HG03378 (cell line): ENCODE data around the gene RAB40C.

Source experiments
- ATAC-seq: cut with Tn5 transposase; IDR thresholded peaks from one replicate; pipeline ENCODE4 v1.9.1; 2021; ENCODE audit warnings: mild to moderate bottlenecking, moderate library complexity; ENCODE audit not compliant: unreplicated experiment

The RAB40C gene, protein sequence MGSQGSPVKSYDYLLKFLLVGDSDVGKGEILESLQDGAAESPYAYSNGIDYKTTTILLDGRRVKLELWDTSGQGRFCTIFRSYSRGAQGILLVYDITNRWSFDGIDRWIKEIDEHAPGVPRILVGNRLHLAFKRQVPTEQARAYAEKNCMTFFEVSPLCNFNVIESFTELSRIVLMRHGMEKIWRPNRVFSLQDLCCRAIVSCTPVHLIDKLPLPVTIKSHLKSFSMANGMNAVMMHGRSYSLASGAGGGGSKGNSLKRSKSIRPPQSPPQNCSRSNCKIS

DNA sequence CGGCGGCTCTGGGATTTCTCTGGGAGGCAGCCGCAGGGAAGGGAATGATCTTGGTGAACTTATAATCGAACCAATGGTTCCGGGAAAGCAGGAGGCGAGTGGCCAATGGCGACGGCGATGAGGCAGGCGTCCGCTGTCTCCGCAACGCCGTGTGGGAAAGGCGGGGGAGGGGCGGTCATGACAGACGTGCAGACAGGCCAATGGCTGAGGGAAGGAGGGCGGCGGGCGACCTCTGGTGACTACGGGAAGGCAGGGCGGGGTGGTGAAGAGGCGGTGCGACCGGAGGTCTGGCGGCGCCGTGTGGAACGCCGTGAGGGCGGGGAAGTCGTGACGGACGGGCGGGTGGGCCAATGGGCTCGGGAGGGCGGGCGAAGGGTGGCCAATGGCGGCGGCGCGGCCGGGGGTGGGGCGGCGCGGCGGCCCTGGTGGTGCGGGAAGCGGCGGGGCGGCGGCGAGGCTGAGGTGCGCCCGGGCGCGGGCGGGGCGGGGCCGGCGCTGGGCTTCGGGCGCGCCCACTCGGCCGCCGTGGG is at the start of gene RAB40C:
RAB40C (plus strand) TSS at position 409 of the 530 bp plus-strand sequence. CDS start 226 bp downstream, outside the sequence.
- peak; percentile 65 for ATAC-seq

DNA sequence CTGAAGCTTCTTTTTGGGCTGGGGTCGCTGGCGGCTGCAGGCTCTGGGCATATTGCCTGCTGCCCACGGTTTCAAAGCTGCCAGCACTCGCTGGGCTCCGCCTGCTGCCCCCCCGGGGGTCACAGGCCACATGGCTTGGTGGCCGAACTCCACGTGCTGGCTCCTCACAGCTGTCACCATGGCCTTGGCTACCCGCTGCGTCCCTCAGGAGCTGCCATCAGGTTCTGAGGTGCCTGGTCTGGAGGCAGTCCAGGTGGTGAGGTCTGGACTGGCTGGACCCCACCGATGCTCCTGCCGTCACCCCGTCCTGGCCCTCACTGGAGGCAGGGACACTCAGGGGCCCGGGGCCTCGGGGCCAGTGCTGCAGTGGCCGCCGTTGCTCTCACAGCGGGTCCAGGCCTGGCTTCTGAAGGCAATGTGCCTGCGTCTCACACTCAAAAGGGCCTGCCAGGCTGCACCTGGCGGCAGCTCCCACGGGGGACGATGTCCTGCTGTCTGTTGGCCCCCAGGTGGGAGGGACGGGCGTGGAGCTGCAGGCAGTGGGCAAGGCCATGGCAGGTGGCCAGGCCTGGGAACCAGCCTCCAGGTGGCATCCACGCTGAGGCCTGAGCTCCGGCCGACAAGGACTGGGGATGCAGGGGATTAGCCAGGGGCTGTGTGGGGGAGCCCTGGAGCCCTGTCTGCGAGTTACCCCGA is 49.1 kb upstream of the RAB40C start:
- no peak for ATAC-seq

DNA sequence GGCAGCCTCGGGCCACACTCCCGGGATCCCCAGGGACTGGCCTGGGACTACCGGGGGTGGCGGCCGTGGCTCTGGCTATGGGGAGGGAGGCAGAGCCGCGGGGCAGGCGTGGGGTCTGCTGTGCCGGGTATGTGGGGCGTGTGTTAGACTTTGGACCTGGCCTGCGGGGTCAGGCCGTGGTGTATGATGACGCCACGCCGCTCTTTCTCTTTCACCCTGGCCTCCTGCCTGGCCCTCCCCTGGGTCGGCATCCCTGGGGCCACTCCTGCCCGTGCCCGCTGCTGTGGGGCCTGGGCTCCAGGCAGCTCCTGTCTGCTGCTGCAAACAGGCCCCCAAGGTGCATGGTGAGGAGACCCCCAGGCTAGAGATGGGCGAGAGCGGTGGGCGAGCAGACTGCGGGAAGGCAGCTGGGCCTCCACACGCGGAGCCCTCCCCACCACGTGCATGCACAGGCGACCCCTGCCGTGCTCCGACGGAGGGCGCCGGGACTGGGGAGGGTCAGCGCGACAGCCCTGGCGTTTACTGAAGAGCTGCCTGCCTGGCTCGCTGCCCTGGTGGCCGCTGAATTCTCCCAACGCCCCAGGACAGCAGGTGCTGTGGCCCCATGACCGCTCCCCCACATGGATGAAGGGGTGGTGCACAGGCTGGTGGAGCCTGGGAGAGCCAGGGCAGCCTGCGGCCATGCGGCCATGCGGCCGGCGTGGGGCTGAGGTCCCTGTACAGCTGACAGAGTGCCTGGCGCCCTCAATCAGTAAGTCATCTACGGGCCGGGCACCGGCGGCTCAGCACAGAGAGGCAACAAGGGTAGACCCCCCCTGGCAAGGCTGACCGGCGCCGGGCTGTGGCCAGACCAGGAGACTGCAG is 46.3 kb upstream of the RAB40C start:
- ATAC-seq, result no peak

DNA sequence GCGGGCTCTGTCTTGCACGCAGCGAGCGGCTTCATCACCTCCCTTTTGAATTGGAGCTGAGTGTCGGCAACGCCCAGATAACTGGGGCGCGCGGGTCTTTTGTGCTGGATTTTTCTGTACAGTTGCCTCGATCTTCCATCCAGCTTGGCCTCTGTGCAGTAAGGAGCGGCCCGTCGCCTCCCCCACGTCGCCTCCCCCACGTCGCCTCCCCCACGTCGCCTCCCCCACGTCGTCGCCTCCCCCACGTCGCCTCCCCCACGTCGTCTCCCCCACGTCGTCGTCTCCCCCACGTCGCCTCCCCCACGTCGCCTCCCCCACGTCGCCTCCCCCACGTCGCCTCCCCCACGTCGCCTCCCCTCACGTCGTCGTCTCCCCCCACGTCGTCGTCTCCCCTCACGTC is 45.3 kb upstream of the RAB40C start:
- no peak for ATAC-seq

DNA sequence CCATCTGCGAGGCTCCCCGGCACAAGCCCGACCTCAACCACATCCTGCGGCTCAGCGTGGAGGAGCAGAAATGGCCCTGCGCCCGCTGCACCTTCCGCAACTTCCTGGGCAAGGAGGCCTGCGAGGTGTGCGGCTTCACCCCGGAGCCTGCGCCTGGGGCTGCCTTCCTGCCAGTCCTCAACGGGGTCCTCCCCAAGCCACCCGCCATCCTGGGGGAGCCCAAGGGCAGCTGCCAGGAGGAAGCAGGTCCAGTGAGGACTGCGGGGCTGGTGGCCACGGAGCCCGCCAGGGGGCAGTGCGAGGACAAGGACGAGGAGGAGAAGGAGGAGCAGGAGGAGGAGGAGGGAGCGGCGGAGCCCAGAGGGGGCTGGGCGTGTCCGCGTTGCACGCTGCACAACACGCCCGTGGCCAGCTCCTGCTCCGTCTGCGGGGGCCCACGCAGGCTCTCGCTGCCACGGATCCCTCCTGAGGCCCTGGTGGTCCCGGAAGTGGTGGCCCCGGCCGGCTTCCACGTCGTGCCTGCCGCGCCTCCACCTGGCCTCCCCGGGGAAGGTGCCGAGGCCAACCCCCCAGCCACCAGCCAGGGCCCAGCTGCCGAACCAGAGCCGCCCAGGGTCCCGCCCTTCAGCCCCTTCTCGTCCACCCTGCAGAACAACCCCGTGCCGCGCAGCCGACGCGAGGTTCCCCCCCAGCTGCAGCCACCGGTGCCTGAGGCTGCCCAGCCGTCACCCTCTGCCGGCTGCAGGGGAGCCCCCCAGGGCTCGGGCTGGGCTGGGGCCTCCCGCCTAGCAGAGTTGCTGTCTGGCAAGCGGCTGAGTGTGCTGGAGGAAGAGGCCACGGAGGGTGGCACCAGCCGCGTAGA is 42.7 kb upstream of the RAB40C start:
- ATAC-seq, result no peak

DNA sequence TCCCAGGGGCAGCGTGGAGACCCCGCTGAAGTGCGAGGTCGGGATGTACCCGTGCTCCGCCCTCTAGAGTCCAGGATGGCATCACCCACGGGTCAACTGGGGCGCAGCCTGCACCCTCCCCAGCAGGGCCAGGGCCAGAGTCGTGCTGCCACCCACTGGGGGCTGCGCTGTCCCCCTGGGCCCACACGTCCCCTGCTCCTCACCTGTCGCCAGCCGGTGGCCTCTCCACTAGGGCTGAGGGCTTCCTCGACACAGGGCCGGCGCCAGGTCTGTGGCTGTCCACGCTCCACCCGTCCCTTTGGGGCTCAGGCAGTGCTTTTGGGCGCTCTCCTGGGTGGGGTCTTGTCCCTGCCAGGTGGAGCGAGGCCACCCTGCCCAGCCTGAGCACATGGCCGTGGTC is 41.3 kb upstream of the RAB40C start:
- ATAC-seq, result no peak

DNA sequence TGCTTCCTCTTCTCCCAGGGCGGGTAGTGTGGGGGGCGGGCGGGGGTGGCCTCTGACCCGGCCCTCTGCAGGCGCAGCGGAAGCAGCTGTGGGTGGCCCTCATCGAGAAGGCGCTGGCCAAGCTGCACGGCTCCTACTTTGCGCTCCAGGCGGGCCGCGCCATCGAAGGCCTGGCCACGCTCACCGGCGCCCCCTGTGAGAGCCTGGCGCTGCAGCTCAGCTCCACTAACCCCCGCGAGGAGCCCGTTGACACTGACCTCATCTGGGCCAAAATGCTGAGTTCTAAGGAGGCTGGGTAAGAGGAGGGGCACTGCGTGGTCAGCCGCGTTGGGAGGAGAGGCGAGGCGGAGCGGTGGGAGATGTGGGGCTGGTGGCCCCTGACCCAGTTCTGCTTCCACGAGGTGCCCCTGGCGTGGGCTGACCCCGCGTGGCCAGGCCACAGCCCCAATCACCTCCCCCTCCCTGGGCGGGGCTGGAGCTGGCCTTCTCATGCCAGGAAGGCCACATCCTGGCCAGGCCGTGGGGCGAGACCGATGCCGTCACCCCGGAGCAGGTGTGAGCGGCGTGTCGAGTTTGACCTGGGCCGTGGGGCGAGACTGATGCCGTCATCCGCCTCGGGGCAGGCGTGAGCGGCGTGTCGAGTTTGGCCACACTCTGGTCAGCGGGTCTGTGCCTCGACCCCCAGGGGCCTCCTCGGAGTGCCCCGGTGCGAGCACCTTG is 40.2 kb upstream of the RAB40C start:
- no peak for ATAC-seq

DNA sequence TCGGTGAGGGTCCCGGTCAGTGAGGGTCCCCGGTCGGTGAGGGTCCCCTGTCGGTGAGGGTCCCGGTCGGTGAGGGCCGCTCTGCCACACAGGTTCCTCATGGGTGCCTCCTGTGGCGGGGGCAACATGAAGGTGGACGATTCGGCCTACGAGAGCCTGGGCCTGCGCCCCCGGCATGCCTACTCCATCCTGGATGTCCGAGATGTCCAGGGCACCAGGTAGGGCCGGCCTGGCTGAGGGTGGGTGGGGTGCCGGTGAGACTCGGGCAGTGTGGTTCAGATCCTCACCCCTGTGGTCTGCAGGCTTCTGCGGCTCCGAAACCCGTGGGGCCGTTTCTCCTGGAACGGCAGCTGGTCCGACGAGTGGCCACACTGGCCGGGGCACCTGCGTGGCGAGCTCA is 38.7 kb upstream of the RAB40C start:
- ATAC-seq, result no peak

DNA sequence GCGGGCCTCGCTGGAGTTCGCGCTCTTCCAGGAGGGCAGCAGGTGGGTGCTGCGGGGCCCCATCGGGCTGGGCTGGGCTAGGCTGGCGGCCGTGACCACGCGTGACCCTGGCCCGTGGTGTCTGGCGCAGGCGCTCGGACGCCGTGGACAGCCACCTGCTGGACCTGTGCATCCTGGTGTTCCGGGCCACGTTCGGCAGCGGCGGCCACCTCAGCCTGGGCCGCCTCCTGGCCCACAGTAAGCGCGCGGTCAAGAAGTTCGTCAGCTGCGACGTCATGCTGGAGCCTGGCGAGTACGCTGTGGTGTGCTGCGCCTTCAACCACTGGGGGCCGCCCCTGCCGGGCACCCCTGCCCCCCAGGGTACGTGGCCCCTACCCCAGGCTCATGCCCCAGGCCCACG is 37.7 kb upstream of the RAB40C start:
- no peak for ATAC-seq

DNA sequence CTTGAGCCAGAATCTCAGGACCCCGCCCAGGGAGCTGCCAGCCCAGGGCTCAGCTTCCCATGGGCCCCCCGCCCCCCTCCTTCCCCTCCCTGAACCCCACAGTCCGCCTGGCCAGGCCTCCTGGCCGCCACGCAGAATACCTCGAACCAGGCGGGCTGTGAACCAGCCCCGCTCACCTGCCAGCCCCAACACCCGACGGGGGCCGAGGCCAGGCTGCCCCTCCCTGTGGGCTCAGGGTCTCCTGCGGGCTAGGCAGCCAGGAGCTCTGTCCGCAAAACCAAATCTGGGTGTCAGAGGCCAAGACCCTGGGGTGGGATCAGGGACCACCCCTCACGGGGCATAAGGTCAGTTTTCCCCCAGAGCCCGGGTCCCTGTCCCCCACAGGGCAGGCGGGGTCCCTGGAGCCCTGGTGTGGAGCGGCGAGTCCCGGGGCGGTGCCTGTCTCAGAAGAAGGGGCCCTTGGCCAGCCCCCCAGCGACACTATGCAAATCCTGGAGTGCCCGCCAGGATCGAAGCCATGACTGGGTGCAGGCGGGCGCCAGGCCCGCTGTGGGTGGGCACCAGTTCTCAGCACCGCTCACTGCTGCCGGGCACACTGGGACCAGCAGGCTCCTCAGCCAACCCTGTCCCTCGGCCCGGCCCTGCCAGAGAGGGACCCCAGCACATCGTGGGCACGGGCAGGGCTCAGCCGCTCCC is 36.1 kb upstream of the RAB40C start:
- no peak for ATAC-seq

DNA sequence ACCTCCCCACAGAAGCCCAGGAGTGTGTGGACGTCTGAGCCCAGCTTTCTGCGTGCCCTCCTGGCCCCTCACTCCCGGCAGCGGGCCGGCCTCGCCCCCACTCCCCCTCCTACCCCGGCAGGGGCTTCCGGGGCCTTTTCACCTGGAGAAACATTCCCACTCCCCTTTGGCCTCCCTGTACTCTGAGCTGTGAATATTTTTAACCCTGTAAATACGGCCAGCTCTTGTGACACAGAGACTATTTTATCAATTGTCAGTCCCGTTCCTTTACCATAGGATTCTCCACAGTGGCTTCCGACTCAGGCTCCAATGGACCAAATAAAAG is 35.6 kb upstream of the RAB40C start:
- ATAC-seq, result no peak

DNA sequence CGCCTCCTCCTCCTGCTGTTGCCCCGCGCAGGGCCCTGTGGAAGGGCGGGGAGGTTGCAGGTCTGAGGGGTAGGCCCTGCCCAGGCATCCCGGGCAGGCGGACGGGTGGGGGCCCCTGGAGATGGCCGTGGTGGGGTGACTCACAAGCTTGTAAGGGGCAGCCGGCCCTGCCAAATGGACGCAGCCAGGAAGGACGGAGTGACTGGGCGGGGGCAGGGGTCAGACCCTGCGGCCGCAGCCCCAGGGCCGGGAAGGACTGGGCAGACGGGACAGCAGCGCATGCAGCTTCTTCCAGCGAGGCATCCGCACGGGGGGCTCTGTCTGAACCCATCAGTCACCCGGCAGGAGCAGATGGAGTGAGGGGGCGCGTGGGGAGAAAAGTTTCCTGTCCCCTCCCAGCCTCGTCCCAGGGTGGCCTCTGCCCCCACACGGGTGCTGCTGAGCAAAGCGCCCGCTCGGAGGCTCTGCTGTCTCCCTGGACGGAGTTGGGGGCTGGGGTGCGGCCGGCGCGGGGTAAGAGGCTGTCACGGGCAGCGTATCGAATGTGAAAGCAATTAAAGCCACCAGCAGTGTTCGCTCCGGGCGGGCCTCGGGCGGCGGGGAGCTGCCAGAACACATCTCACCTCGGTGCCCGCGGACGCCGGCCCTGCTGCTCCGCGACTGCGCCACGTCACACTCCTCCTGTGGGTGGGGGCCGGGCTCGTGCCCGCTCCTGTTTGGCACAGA is 35.1 kb upstream of the RAB40C start:
- no peak for ATAC-seq

DNA sequence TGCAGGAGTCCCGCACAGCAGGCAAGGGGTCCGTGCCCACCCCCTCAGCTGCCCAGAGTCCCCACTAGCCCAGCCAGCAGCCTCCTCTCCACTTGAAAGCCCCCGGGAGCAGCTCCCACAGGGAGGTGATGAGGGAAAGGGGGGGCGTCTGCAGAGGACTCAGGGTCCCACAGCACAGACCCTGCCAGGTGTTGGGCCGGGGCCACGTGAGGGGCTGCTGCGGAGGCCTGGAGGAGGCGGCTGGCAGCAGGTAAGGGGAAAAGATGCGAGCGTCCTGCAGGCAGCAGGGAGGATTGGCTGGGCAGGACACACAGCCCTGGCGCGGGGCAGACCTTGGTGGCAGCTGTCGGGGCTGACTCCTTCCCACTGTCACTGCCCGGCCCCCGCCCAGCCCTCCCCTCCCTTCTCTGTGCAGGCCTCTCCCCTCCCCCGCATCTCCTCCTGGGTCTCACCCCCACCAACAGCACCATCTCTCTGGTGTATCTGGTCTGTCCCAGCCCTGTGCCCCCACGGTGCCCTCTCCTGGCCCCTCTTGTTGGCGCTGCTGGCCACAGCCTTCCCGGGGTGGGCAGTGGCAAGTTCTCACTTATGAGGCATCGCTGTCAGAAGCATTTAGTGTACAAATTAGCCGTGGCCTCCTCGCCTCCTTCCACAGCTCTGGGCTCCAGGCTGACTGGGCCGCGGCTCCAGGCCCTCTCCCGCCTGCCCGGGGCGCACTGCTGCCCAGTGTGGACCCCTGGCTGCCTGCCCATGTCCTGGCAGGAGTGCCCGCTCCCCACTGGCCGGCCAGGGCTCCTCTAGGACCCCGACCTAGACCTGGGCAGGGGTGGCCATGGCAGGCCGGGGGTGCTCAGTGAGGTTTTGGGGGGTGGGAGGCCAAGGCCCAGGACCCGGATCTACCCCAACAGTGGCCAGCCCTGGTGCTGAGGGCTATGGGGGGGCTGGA is 34.1 kb upstream of the RAB40C start:
- no peak for ATAC-seq

DNA sequence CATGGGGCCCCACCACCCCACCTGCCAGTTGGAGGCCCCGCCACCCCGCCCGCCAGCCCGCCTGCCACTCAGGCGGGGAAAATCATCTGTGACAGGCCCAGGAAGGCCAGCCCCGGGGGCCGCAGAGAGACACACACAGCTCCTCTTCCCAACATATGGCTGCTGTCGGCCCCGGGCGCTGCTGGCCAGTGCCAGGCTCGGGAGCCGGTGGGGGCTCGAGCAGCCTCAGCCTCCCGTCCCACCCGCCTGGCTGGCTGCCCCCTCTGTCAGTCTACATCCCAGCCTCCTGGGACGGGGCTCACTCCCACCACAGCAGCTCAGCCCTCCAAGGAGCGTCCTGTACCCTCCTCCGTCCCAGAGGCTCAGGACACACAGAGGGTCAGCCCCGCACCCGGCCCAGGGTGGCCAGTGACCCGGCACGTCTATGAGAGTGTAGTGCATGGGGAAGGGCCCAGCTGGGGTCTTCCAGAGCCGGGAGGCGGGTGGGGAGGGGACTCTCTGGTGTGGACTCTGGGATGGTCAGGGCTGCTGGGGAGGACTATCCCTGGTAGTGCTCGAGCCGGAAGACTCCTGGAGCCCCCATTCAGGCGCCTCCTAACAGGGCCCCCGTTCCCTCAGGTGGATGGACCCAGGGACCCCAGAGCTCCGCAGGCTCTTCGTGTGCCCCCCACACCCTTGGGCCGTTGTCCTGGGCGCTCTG is 33.2 kb upstream of the RAB40C start:
- ATAC-seq, result no peak

DNA sequence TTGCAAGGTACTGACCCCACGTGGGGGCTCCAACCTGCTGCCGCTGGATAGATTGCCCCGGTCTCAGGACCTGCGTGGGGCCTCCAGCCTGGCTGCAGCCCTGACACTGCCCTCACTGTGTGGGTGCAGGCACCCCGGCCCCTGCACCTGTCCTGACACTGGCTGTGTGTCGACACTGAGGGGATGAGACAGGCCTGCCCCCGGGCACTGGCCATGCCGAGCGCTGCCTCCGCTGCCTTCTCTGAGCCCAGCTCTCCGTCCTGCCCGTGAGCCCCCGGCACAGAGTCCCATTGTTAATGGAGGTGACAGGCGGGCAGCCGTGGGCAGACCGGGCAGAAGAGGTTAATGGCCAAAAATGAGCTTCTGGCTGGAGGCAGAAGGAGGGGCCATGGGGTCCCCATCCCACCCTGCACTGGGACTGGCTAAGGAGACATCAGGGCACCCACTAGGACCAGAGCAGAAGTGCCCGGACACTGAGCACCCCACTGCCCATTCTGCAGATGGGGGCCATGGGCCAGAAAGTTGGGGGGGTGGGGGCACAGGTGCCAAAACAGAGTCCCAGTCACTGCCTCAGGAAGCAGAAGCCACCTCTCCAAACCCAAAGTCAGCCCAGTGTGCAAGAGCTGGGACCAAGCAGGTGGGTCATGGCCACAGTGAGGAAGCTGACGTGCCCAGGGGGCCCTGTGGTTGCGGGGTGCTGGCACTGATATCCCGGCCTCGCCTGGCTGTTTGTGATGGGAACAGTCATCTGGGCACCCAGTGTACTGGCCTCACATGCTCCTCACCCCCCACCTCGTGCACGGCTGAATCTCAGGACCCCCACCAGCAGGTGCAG is 32.2 kb upstream of the RAB40C start:
- ATAC-seq, result no peak
